ENCODE results near the gene ABL1. TPM values are rescaled to one million over a fixed set of nuclear protein-coding genes. Genes with fewer than 3 reads are reported as not detected.

The ABL1 gene
- total and polyA plus RNA-seq, 2 of the 13 experiments (the other 11 are each of a cell fraction or from before 2014, with no cell fraction given) = 10.8 to 20.4 TPM

DNA sequence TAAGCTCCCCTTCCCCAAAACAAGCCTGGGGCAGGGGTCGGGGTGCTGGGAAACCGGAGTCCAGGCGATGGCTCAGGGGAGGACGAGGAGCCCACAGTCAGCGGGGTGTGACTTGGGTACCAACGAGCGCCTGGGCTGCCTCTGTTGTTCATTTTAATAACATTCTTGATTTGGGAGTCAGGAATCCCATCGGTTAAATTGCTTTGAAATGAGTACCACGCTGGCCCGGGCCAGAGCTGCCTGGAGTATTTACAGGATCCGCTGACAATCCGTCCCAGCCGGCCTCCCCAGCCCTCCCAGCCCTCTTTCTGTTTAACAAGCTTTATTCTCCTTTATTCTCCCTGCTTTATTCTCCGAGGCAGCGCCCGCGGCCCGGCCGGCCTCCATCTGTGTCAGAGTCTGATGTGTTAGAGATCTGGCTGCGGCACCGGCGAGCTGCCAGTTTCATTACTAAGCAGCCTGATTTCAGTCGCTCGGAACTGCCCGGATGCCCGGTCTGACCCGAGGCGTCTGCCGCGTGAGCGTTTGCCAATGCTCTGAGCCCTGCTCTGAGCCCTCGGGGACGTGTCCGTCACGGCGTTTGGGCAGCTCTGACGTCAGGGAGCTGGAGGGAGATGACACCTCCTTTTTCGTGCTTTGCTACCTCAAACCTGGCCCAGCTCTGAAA lies 78.0 kb downstream of the ABL1 start:
- no peaks in the 10 kb centered on the region for H3K36me3 ChIP-seq (replicated peaks in 1 of 2; ENCODE audit: control insufficient read depth in 1 of 2, insufficient read depth in 2 of 2, low read length in 2 of 2)
- no peak overlapping the region for H3K9ac ChIP-seq (ENCODE audit: insufficient read depth, low read depth, low read length)
- ChIA-PET POLR2A (no interaction called here), CTCF (ENCODE audit: low intra/inter-chr PET ratio, low total read pairs) (no interaction called here)
- no peak for ATAC-seq
- H2AFZ ChIP-seq (ENCODE audit: low read length) = no peak overlapping the region
- H3K4me3 ChIP-seq (replicated peaks in 1 of 3; ENCODE audit: insufficient read depth in 1 of 3, low read depth in 2 of 3, low read length in 3 of 3) = no peak overlapping the region
- peaks cover 23 to 85% of the 10 kb centered on the region in 2 experiments; a peak in 4 of 5 replicates for H3K27me3 ChIP-seq (ENCODE audit: control insufficient read depth in 1 of 2, insufficient read depth in 2 of 2, low read length in 2 of 2)
- H3K9me3 ChIP-seq (ENCODE audit: low read length) = no peaks in the 10 kb centered on the region
- no peaks in the 10 kb centered on the region for H4K20me1 ChIP-seq (ENCODE audit: insufficient read depth, low read length)
- TF ChIP-seq HNRNPH1 (optimal IDR thresholded peaks at IDR 0.05; ENCODE audit: low read depth, low read length) (no peak), ASH2L (IDR thresholded peaks at IDR 0.05; ENCODE audit: insufficient read length, low read depth, low read length) (no peak), ZFP37 (CRISPR knock-in tag; IDR thresholded peaks at IDR 0.05; ENCODE audit: borderline replicate concordance) (no peak), SP5 (CRISPR knock-in tag; IDR thresholded peaks at IDR 0.05; ENCODE audit: borderline replicate concordance, low read depth) (no peak), CREB1 (IDR thresholded peaks at IDR 0.05) (peak; percentile 68; the same call in 1 of the 2 replicates), CREB1 (CRISPR knock-in tag; IDR thresholded peaks at IDR 0.05) (no peak), SUZ12 (IDR thresholded peaks at IDR 0.05; ENCODE audit: low read depth, low read length) (no peak), KDM1A (CRISPR knock-in tag; IDR thresholded peaks at IDR 0.05) (no peak)
- TF ChIP-seq, protein P1, sequence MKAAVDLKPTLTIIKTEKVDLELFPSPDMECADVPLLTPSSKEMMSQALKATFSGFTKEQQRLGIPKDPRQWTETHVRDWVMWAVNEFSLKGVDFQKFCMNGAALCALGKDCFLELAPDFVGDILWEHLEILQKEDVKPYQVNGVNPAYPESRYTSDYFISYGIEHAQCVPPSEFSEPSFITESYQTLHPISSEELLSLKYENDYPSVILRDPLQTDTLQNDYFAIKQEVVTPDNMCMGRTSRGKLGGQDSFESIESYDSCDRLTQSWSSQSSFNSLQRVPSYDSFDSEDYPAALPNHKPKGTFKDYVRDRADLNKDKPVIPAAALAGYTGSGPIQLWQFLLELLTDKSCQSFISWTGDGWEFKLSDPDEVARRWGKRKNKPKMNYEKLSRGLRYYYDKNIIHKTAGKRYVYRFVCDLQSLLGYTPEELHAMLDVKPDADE (CRISPR knock-in tag; IDR thresholded peaks at IDR 0.05) = no peak
- TF ChIP-seq, protein P2, sequence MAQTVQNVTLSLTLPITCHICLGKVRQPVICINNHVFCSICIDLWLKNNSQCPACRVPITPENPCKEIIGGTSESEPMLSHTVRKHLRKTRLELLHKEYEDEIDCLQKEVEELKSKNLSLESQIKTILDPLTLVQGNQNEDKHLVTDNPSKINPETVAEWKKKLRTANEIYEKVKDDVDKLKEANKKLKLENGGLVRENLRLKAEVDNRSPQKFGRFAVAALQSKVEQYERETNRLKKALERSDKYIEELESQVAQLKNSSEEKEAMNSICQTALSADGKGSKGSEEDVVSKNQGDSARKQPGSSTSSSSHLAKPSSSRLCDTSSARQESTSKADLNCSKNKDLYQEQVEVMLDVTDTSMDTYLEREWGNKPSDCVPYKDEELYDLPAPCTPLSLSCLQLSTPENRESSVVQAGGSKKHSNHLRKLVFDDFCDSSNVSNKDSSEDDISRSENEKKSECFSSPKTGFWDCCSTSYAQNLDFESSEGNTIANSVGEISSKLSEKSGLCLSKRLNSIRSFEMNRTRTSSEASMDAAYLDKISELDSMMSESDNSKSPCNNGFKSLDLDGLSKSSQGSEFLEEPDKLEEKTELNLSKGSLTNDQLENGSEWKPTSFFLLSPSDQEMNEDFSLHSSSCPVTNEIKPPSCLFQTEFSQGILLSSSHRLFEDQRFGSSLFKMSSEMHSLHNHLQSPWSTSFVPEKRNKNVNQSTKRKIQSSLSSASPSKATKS (CRISPR knock-in tag; IDR thresholded peaks at IDR 0.05) = no peak
- FAIRE-seq = no peak
- intact Hi-C loops (cut with micrococcal nuclease; ENCODE audit: unreplicated experiment) (no loop called here), in situ Hi-C loops (cut with HindIII; ENCODE audit: extremely low pct_ligation_motif_present, low pct_unique_long_range_greater_than_20kb) (no loop called here)
- 49% methylated on average over 25 of the region's 38 CpGs for WGBS (ENCODE audit: low lambda C conversion rate)
- no peaks in the 10 kb centered on the region for H3K79me2 ChIP-seq (ENCODE audit: insufficient read depth, low read length)
- H3K4me1 ChIP-seq (ENCODE audit: insufficient read depth, low read length) = peaks cover 5% of the 10 kb centered on the region; the same call in 1 of the 2 replicates
- no TSS peak for BruUV-seq (replicated peaks)
- H3K27ac ChIP-seq (ENCODE audit: extremely low read length, insufficient read depth, low read length) = no peak overlapping the region
- no peak for DNase-seq (ENCODE audit: low spot score)
- no peak overlapping the region for H3K4me2 ChIP-seq (ENCODE audit: low read depth, low read length)

Data from HepG2 (cell line).